ENCODE data around the gene FEV. TPM values are rescaled to one million over a fixed set of nuclear protein-coding genes. Genes with fewer than 3 reads are reported as not detected.

The FEV gene
- total RNA-seq (not detected), polyA plus RNA-seq (not detected)

GRCh38 chr2:218985021-218985324, at the start of gene FEV:
TSS of gene FEV (minus strand) at chr2:218985184. CDS start at chr2:218985075, 109 bp downstream.
- peaks cover 32% of the 10 kb centered on the region for H3K4me1 ChIP-seq (ENCODE audit: insufficient read depth, low read length)
- H3K9me3 ChIP-seq (ENCODE audit: low read length), result no peaks in the 10 kb centered on the region
- no peak within 1 kb of the TSS for H3K4me3 ChIP-seq (ENCODE audit: low read length)
- H3K27me3 ChIP-seq (ENCODE audit: insufficient read depth, low read length, poor library complexity, severe bottlenecking), result peaks cover 68% of the 10 kb centered on the region
- Mint-ChIP-seq H3K4me1 (peaks cover 16 to 49% (median 21%) of the 10 kb centered on the region in 3 donors), H3K27me3 (peaks cover 54 to 80% of the 10 kb centered on the region in 2 donors), H3K27ac (peak within 1 kb of the TSS in 1 of 8 donors; percentile 83), H3K9me3 (no peaks in the 10 kb centered on the region), H3K4me3 (peak within 1 kb of the TSS in 5 of 7 donors; percentile 16 to 82 (median 43)), H3K36me3 (no peaks in the 10 kb centered on the region)
- H3K36me3 ChIP-seq (ENCODE audit: insufficient read depth, low read length), result no peaks in the 10 kb centered on the region
- no peak for DNase-seq
- CTCF ChIA-PET, result no interaction called here
- POLR2A ChIA-PET, result no interaction called here
- H3K27ac ChIP-seq (ENCODE audit: low read depth, low read length), result no peak within 1 kb of the TSS

DNA sequence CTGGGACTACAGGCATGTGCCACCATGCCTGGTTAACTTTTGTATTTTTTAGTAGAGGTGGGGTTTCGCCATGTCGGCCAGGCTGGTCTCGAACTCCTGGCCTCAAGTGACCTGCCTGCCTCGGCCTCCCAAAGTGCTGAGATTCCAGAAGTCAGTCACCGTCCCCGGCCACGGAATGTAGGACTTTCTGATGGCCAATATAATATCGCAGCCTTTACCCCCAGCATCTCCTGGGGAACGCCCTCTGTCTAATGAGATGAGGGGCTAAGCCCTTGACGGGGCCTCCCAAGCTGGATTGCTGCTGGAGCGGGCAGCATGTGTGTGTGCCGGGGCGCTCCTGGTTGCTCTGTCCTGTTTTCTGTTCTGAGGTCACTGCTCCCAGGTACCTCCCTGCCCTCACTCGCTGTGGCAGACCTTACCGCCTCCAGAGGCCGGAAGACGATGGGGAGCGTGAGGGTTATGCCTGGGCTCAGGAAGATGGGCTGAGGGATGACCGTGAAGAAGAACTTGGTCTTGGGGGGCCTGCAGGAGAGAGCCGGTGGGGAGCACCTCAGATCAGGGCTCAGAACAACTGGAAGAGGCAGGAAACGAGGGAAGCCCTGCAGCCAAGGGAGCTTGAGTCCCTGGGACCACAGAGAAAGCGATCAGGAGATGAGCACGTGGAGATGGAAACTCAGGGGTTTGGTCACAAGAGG, 47.2 kb upstream of the FEV start:
- Histone ChIP-seq H3K4me3 (ENCODE audit: low read length) (no peak overlapping the region), H3K4me1 (ENCODE audit: insufficient read depth, low read length) (no peaks in the 10 kb centered on the region), H3K27me3 (ENCODE audit: insufficient read depth, low read length, poor library complexity, severe bottlenecking) (peaks cover 4% of the 10 kb centered on the region), H3K36me3 (ENCODE audit: insufficient read depth, low read length) (no peaks in the 10 kb centered on the region), H3K27ac (ENCODE audit: low read depth, low read length) (no peak overlapping the region), H3K9me3 (ENCODE audit: low read length) (no peaks in the 10 kb centered on the region)
- Mint-ChIP-seq H3K4me3 (no peak overlapping the region), H3K27me3 (peaks cover 17 to 61% of the 10 kb centered on the region in 2 donors), H3K4me1 (no peaks in the 10 kb centered on the region), H3K27ac (no peak overlapping the region), H3K36me3 (no peaks in the 10 kb centered on the region), H3K9me3 (no peaks in the 10 kb centered on the region)
- DNase-seq, result no peak
- POLR2A ChIA-PET, result no interaction called here
- CTCF ChIA-PET, result interaction anchor here (4.5 kb wide), 1 partner anchor 124 kb away, joined by 65 read pairs; the partner anchor contains the start of gene NHEJ1

DNA sequence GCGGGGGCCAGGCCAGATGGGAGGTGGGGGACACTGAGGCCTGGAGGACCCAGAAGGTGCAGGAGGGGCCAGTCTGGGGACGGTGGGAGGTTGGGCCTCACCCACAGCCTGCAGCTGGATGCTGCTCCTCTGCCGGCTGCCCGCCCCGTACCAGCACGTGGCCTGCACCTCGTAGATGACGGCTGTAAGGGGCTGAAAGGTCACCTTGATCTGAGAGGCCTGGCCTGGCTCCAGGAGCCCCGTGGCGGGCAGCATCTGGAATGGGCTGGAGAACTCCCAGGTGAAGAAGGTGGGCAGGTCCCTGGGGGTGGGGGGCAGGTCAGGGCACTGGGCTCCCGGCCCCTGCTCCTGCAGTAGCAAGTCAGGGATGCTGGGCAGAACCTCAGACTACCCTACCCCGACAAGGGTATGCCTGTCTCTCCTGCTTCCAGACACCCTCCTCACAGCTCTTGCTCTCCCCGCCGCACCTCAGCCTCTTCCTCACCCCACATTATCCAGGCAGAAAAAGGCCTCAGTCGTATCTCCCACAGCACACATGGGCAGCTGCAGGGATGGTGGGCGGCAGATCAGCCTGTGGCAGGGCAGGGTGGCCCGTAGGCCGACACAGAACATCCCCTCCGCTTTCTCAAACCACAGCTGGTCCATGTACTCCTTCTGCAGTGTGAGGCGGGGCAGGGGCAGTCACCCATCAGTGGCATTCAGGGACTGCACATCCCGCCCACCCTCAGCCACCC, 46.2 kb upstream of the FEV start:
- H3K4me1 Mint-ChIP-seq, result no peaks in the 10 kb centered on the region

DNA sequence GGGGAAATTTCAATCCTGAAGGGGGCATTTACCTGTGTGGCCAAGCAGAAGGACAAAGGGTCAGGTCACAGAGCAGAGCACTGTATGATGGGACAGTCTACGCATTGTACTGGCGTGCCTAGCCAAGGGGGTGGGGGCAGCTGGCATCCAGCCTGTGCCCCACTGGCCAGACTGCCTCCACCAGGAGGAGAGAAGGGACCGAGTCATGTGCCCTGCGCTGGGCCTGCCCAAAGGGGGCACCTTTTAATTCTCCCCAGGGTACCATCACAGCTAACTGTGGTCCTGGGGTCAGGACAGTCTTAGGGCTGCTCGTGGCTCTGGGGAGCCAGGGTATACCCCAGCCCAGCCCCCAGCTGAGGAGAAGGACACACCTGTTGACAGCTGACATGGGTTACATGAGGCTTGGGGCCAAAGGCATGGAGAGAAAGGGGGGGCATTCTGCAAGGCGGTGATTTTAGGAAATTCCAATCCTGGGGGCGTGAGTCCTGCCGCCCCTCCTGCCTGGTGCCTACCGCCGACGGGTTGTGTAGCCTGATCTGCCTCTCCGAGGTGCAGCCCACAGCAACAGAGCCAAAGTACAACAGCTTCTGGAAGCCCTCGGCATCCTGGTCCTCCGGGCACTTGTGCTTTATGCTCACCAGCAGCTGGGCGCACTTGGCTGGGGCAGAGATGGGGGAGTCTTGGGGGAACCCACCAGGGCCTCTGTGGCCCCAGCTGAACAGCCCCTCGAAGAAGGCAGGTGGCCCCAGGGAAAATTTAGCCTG, 45.4 kb upstream of the FEV start:
- peak overlapping the region in 1 of 8 donors; percentile 74 for H3K27ac Mint-ChIP-seq
- POLR2A ChIA-PET, result interaction anchor here (0.6 kb wide), 1 partner anchor 120 kb away, joined by 3 read pairs; no protein-coding TSS in a partner anchor
- no peaks in the 10 kb centered on the region for H3K9me3 ChIP-seq (ENCODE audit: low read length)
- H3K4me1 ChIP-seq (ENCODE audit: insufficient read depth, low read length), result no peaks in the 10 kb centered on the region
- no peak overlapping the region for H3K27ac ChIP-seq (ENCODE audit: low read depth, low read length)
- H3K36me3 ChIP-seq (ENCODE audit: insufficient read depth, low read length), result no peaks in the 10 kb centered on the region
- no peaks in the 10 kb centered on the region for H3K4me1 Mint-ChIP-seq
- no peaks in the 10 kb centered on the region for H3K36me3 Mint-ChIP-seq
- H3K27me3 Mint-ChIP-seq, result peaks cover 14 to 50% of the 10 kb centered on the region in 2 donors
- H3K4me3 Mint-ChIP-seq, result no peak overlapping the region
- no peaks in the 10 kb centered on the region for H3K9me3 Mint-ChIP-seq
- CTCF ChIA-PET, result interaction anchor here (0.6 to 4.5 kb wide), 34 partner anchors 7 to 307 kb away, joined by 3 to 65 read pairs (median 4); partner anchors contain the start of genes CFAP65, NHEJ1 and PTPRN
- H3K27me3 ChIP-seq (ENCODE audit: insufficient read depth, low read length, poor library complexity, severe bottlenecking), result peaks cover 4% of the 10 kb centered on the region
- DNase-seq, result no peak
- H3K4me3 ChIP-seq (ENCODE audit: low read length), result no peak overlapping the region

More for the DNA sequence above, 46.2 kb upstream of the FEV start:
- Mint-ChIP-seq H3K4me3 (no peak overlapping the region), H3K27me3 (peaks cover 17 to 58% of the 10 kb centered on the region in 2 donors), H3K27ac (no peak overlapping the region), H3K36me3 (no peaks in the 10 kb centered on the region), H3K9me3 (no peaks in the 10 kb centered on the region)
- Histone ChIP-seq H3K27me3 (ENCODE audit: insufficient read depth, low read length, poor library complexity, severe bottlenecking) (peaks cover 4% of the 10 kb centered on the region), H3K4me1 (ENCODE audit: insufficient read depth, low read length) (no peaks in the 10 kb centered on the region), H3K4me3 (ENCODE audit: low read length) (no peak overlapping the region), H3K9me3 (ENCODE audit: low read length) (no peaks in the 10 kb centered on the region), H3K36me3 (ENCODE audit: insufficient read depth, low read length) (no peaks in the 10 kb centered on the region), H3K27ac (ENCODE audit: low read depth, low read length) (no peak overlapping the region)
- DNase-seq, result no peak
- ChIA-PET CTCF (interaction anchor here (1.3 to 4.5 kb wide), 7 partner anchors 10 to 126 kb away, joined by 3 to 65 read pairs (median 9); partner anchors contain the start of genes CFAP65 and NHEJ1), POLR2A (no interaction called here)

DNA sequence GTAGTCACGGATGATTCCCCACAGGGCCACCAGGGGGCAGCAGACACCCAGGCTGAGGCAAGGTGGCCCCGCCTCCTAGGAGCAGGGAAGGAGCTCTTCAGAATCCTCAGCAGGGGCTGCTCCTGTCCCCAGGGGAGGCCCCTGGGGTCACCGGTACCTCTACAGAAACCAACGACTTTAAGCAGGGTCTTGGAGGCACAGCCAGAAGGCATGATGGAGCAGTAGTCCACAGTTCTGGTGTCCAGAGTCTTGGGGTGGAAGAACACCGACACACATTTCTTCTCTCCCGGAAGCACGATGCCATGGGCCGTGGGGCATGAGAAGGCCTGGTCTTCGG, 44.8 kb upstream of the FEV start:
- H3K27ac Mint-ChIP-seq, result peak overlapping the region in 1 of 8 donors; percentile 88
- no peaks in the 10 kb centered on the region for H3K9me3 Mint-ChIP-seq
- H3K4me3 Mint-ChIP-seq, result no peak overlapping the region
- Histone ChIP-seq H3K4me3 (ENCODE audit: low read length) (no peak overlapping the region), H3K4me1 (ENCODE audit: insufficient read depth, low read length) (no peaks in the 10 kb centered on the region), H3K27me3 (ENCODE audit: insufficient read depth, low read length, poor library complexity, severe bottlenecking) (peaks cover 4% of the 10 kb centered on the region), H3K36me3 (ENCODE audit: insufficient read depth, low read length) (no peaks in the 10 kb centered on the region), H3K27ac (ENCODE audit: low read depth, low read length) (no peak overlapping the region), H3K9me3 (ENCODE audit: low read length) (no peaks in the 10 kb centered on the region)
- peaks cover 14 to 44% of the 10 kb centered on the region in 2 donors for H3K27me3 Mint-ChIP-seq
- peak; percentile 62 to 84 (median 68) for DNase-seq
- POLR2A ChIA-PET, result interaction anchor here (0.6 to 0.9 kb wide), 2 partner anchors 28 to 121 kb away, joined by 3 read pairs; no protein-coding TSS in a partner anchor
- H3K4me1 Mint-ChIP-seq, result no peaks in the 10 kb centered on the region
- no peaks in the 10 kb centered on the region for H3K36me3 Mint-ChIP-seq
- CTCF ChIA-PET, result interaction anchor here (0.6 to 4.5 kb wide), 34 partner anchors 8 to 308 kb away, joined by 3 to 65 read pairs (median 4); partner anchors contain the start of genes CFAP65, NHEJ1 and PTPRN

DNA sequence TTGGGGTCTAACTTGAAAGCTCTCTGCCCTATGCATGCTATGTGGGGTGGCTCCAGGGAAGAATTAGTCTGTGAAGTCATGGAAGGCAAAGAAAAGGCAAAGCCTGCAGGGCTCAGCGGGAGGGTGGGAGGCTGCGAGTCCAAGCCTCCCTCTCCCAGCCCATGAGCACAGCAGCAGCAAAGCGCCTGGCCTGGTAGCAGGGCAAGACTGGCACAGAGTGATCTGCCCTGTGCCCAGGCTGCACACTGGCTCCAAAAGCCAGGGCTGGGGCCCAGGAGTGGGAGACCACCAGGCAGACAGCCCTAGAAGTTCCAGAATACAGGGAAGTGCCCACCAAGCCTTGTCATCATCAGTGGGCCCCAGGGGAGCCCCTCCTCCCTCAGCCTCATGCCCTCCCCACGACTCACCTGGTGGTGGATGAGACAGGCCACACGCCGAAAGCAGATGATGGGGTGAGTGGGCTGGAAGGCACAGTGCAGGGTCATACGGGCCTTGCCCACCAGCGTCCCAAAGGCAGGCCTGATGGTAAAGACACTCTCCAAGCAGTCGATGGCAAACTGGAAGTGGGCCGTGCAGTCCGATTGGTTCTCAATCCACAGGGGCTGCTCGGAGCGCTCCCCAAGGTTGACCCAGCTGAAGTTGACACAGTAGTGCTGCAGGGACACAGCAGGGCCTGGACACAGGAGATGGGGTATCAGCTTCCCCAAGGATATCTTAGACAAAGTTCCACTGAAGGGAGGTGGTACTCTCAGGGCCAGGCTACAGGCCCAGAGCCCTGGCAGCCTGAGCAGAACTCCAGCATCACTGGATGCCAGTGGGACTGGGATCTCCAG, 44.2 kb upstream of the FEV start:
- H3K4me3 ChIP-seq (ENCODE audit: low read length), result no peak overlapping the region
- CTCF ChIA-PET, result interaction anchor here (0.6 to 4.5 kb wide), 33 partner anchors 9 to 308 kb away, joined by 3 to 65 read pairs (median 3); partner anchors contain the start of genes CFAP65, NHEJ1 and PTPRN
- POLR2A ChIA-PET, result interaction anchor here (0.6 to 0.9 kb wide), 2 partner anchors 27 to 121 kb away, joined by 3 read pairs; no protein-coding TSS in a partner anchor
- Mint-ChIP-seq H3K36me3 (no peaks in the 10 kb centered on the region), H3K9me3 (no peaks in the 10 kb centered on the region), H3K4me3 (no peak overlapping the region), H3K27ac (no peak overlapping the region), H3K4me1 (no peaks in the 10 kb centered on the region), H3K27me3 (peaks cover 14 to 39% of the 10 kb centered on the region in 2 donors)
- H3K27ac ChIP-seq (ENCODE audit: low read depth, low read length), result no peak overlapping the region
- no peaks in the 10 kb centered on the region for H3K36me3 ChIP-seq (ENCODE audit: insufficient read depth, low read length)
- peaks cover 4% of the 10 kb centered on the region for H3K27me3 ChIP-seq (ENCODE audit: insufficient read depth, low read length, poor library complexity, severe bottlenecking)
- no peak for DNase-seq
- no peaks in the 10 kb centered on the region for H3K4me1 ChIP-seq (ENCODE audit: insufficient read depth, low read length)
- no peaks in the 10 kb centered on the region for H3K9me3 ChIP-seq (ENCODE audit: low read length)

- CTCF ChIA-PET, result interaction anchor here (1.2 to 4.5 kb wide), 3 partner anchors 11 to 129 kb away, joined by 3 to 65 read pairs (median 4); partner anchors contain the start of gene NHEJ1
- H3K4me3 ChIP-seq (ENCODE audit: low read length), result no peak overlapping the region
- Mint-ChIP-seq H3K4me1 (no peaks in the 10 kb centered on the region), H3K4me3 (no peak overlapping the region), H3K27me3 (peaks cover 13 to 31% of the 10 kb centered on the region in 2 donors), H3K36me3 (no peaks in the 10 kb centered on the region), H3K9me3 (no peaks in the 10 kb centered on the region), H3K27ac (no peak overlapping the region)
- POLR2A ChIA-PET, result no interaction called here
- H3K27me3 ChIP-seq (ENCODE audit: insufficient read depth, low read length, poor library complexity, severe bottlenecking), result peaks cover 4% of the 10 kb centered on the region
- H3K27ac ChIP-seq (ENCODE audit: low read depth, low read length), result no peak overlapping the region
- no peaks in the 10 kb centered on the region for H3K9me3 ChIP-seq (ENCODE audit: low read length)
- DNase-seq, result no peak
- no peaks in the 10 kb centered on the region for H3K4me1 ChIP-seq (ENCODE audit: insufficient read depth, low read length)
- no peaks in the 10 kb centered on the region for H3K36me3 ChIP-seq (ENCODE audit: insufficient read depth, low read length)
These were observed 43.2 kb upstream of the FEV start for GRCh38 chr2:219028141-219028540.
